ENCODE data around the gene DOK3.

Gene DOK3, protein sequence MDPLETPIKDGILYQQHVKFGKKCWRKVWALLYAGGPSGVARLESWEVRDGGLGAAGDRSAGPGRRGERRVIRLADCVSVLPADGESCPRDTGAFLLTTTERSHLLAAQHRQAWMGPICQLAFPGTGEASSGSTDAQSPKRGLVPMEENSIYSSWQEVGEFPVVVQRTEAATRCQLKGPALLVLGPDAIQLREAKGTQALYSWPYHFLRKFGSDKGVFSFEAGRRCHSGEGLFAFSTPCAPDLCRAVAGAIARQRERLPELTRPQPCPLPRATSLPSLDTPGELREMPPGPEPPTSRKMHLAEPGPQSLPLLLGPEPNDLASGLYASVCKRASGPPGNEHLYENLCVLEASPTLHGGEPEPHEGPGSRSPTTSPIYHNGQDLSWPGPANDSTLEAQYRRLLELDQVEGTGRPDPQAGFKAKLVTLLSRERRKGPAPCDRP

DNA sequence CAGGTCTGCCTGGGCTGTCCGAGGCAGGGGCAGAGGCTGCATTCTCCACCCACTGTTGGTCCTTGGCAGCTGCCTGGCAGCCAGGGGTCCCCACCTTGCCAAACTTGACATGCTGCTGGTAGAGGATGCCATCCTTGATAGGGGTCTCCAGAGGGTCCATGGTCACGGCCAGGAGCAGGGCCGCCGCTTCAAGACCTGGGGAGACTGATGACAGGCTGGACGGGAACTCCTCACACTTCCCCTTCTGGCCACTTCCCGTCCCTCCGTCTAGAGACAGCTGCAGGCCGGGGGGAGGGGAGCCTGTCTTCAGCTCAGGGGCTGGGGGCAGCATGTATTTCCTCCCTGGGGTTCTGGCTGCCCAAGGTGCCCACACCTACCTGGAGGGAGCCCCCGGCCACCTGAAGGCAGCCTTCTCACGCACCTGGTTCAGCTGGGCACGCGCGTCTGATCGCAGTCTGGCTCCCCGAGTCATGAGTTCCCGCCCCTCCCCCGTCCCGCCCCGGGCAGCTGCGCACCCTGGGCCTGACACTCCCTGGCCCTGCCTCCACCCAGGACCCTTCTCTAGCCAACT lies at the start of gene DOK3:
Gene DOK3, minus strand, starts transcription at position 446 of the 571 bp plus-strand sequence. Its CDS starts 286 bp downstream, at position 160.
- DNase-seq (ENCODE audit: low read depth): no peak

- no peak for DNase-seq (ENCODE audit: low read depth)
Observed at GRCh38 chr5:177557796-177558195, 48.2 kb upstream of the DOK3 start.

GRCh38 chr5:177557041-177557647 lies 47.5 kb upstream of the DOK3 start:
- no peak for DNase-seq (ENCODE audit: low read depth)

DNA sequence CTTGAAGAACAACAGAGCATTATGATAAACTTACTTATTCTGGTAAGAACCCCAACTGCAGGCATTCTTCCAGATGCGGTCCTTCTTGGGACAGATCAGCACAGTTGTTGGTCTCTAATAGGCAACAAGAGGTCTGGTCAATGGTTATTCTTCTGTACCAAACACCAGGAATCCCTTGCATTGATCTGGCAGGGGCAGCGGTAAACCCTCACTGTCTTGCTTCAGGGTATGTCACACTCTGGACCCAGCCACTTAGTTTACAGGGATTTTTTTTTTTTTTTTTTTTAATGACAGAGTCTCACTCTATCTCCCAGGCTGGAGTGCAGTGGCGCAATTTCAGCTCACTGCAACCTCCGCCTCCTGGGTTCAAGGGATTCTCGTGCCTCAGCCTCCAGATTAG lies 46.0 kb upstream of the DOK3 start:
- no peak for DNase-seq (ENCODE audit: low read depth)

GRCh38 chr5:177555228-177555627 lies 45.6 kb upstream of the DOK3 start:
- DNase-seq (ENCODE audit: low read depth): no peak

DNA sequence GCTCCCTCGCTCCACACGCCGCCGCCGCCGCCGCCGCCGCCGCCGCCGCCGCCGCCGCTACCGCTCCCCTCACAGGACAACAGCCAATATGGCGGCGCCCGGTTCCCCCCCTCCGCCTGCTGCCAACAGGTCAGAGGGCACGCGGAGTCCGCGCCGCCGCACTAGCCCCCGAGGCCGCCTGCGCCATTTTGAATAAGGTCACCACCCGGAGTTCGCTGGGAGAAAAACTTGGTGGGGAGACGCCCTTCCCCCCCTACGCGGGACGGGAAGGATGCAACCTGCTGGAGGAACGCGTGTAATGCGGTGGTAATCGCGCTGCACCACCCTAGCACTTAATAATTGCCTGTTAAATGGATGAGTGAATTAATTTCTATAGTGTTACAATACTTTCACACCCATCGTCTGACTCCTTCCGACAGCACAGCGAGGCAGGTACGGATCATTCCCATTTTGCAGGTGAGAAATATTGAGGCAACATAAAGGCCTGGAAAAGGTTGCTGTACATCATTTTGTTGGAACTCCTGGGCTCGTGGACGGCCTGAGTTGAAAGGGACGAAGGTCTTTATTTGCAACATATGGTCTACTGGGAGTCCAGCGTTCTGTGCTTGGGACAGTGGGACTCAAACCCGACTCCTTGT lies 45.0 kb upstream of the DOK3 start, which contains the start of gene FAM193B:
Gene FAM193B, minus strand, starts transcription at position 90 of the 638 bp plus-strand sequence. CDS start 105 bp downstream, outside the sequence.
- DNase-seq (ENCODE audit: low read depth): peak; percentile 62

GRCh38 chr5:177553671-177554429 lies 44.2 kb upstream of the DOK3 start:
- no peak for DNase-seq (ENCODE audit: low read depth)

GRCh38 chr5:177552839-177553455 lies 43.3 kb upstream of the DOK3 start:
- DNase-seq (ENCODE audit: low read depth): no peak

DNA sequence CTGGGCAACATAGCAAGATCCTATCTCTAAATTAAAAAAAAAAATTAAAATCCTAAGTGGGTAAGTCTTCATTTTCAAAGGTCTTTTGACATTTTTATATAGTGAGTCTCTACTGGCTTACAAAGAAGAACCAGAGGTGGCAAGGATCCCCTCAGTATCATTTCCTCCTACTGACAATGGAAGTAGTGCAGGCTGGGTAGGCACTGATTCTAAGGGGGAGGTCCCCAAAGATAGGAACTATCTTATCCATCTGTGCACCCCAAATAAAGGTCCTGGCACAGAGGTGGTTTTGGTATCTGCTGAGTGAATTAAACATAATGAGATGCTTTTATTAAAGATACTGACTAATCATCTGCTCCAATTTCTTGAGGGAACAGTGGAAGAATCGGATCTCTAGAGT lies 40.5 kb upstream of the DOK3 start:
- DNase-seq (ENCODE audit: low read depth): no peak

- no peak for DNase-seq (ENCODE audit: low read depth)
Observed at GRCh38 chr5:177548495-177548894, 38.9 kb upstream of the DOK3 start.

- DNase-seq (ENCODE audit: low read depth): no peak
Observed at GRCh38 chr5:177547736-177548135, 38.1 kb upstream of the DOK3 start.

DNA sequence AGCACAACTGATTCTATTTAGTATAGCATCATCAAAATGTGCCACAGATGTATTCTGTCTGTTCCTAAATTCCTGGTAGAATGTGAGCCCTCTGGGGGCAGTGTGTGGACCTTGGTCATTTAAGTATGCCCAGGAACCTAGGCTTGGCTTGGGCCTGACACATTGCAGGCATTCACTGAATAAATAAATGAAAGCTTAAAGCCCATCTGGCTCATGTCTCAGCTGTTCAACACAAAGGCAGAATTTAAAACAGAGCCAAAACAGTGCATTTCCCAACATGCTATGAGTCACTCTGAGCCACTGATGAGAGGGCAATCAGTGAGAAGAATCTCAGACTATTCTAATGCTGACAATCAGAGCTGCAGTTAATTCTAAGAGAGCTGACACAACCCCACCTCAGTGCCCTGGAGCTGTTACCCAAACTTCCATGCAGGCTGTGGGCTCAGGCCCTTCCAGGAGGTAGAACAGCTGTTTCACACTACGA lies 36.7 kb upstream of the DOK3 start:
- DNase-seq (ENCODE audit: low read depth): no peak

- no peak for DNase-seq (ENCODE audit: low read depth)
Observed at GRCh38 chr5:177545487-177546257, 36.0 kb upstream of the DOK3 start.

DNA sequence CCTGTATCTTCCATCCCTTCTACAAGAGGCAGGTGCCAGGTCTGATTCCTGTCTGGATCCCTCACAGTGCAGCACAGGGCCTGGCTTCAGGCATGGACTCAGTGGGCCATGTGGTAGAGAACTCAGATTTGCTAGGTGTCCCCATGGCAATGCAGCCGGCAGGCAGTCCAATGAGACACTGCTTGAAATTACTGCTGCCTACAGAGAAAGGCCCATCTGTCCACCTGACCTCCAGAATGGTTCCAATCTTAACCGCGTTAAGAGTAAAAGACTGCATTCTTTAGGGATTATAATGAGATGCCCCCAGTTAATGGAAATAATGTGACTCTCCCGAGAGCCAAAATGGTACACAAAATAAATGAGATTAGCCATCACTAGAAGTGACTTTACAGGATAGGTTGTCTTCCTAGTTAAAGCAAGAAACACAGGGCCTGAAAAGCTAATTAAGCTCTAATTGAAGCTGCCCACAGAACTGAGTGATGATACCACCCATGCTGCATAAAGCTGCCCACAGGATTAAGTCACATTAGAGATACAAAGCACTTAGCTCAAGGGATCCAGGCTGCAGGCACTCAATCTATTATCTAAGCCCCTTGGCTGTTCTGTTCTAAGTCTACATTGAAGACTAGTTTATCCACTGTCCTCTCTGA lies 33.3 kb upstream of the DOK3 start:
- no peak for DNase-seq (ENCODE audit: low read depth)

DNA sequence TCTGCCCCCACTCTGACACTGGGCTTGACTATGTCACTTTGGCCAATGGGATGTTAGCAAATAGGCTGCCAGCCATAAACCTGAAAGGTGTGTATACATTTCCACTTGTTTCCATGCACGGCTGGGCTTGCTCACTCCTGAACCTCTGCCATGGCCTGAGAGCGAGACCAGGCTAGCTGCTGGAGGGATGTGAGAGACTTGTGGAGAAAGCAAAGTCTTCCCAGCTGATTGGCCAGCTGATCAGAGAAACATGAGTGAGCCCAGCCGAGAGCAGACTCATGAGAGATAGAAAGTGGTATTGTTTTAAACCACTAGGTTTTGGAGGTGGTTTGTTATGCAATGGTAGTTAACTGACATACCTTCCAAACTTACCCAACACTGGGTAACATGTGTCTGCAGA lies 30.8 kb upstream of the DOK3 start:
- DNase-seq (ENCODE audit: low read depth): no peak

GRCh38 chr5:177539411-177539810 lies 29.8 kb upstream of the DOK3 start:
- DNase-seq (ENCODE audit: low read depth): no peak

GRCh38 chr5:177538876-177539275 lies 29.2 kb upstream of the DOK3 start:
- DNase-seq (ENCODE audit: low read depth): no peak

- DNase-seq (ENCODE audit: low read depth): no peak
Observed at GRCh38 chr5:177537389-177538361, 28.0 kb upstream of the DOK3 start.

DNA sequence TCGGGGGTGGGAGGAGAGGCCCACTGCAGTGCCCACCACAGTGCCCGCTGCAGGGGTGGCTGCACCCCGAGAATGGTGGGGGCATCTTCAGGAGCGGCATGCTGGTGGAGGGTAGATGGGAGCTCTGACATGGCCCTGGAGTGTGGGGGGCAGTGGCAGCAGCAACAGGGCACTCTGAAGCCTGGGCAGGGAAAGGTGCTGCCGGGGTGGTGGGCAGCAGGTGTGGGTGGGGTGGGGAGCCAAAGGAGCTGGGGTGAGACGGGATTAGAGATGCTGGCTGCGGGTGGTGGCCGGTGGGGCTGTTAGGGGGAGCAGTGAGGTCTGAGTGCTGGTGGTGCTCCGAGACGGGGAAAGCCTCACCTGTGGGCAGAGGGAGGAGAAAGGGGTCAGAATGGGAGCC lies 26.8 kb upstream of the DOK3 start:
- no peak for DNase-seq (ENCODE audit: low read depth)
